PC-9 (cell line): ENCODE measurements around the gene RIMS3.

Source experiments
- EZH2 ChIP-seq: fragments of 200-600 bp; sonication (generic); IDR thresholded peaks from 2 replicates; pipeline ENCODE4 v1.8.0; 2017; ENCODE audit warnings: antibody characterized with exemption, low read depth
- TF ChIP-seq, protein P1 (sequence below): fragments of 200-600 bp; sonication (generic); conservative IDR thresholded peaks from 2 replicates; pipeline ENCODE4 v1.6.1; 2017; ENCODE audit warnings: mixed run types, antibody characterized with exemption, mild to moderate bottlenecking, moderate library complexity

- TF ChIP-seq, protein P1, sequence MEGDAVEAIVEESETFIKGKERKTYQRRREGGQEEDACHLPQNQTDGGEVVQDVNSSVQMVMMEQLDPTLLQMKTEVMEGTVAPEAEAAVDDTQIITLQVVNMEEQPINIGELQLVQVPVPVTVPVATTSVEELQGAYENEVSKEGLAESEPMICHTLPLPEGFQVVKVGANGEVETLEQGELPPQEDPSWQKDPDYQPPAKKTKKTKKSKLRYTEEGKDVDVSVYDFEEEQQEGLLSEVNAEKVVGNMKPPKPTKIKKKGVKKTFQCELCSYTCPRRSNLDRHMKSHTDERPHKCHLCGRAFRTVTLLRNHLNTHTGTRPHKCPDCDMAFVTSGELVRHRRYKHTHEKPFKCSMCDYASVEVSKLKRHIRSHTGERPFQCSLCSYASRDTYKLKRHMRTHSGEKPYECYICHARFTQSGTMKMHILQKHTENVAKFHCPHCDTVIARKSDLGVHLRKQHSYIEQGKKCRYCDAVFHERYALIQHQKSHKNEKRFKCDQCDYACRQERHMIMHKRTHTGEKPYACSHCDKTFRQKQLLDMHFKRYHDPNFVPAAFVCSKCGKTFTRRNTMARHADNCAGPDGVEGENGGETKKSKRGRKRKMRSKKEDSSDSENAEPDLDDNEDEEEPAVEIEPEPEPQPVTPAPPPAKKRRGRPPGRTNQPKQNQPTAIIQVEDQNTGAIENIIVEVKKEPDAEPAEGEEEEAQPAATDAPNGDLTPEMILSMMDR, result no peak
- no peak for TF ChIP-seq EZH2
These were observed 43.2 kb upstream of the RIMS3 start for GRCh38 chr1:40708750-40709099.
